H1 (cell line): Measurements from ENCODE around the gene TYK2. TPM values are rescaled to one million over a fixed set of nuclear protein-coding genes. Genes with fewer than 3 reads are reported as not detected.
A peak's percentile ranks its signal among the peaks of the same experiment; 100 is the strongest.

Source experiments
- ATF2 ChIP-seq: IDR thresholded peaks from 2 replicates; pipeline ENCODE4 v1.6.1; 2012; ENCODE audit warnings: low read length, inconsistent platforms
- CTBP2 ChIP-seq: IDR thresholded peaks from 2 replicates; pipeline ENCODE4 v1.7.0; 2011; ENCODE audit warnings: borderline replicate concordance, mild to moderate bottlenecking, moderate library complexity, mixed read lengths, low read length; ENCODE audit not compliant: insufficient read depth, insufficient read length
- CTCF ChIP-seq, 3 experiments: IDR thresholded peaks; 1 replicate in 2 of 3; 2 replicates in 1 of 3; pipeline versions ENCODE4 v1.5.1 to v1.6.1; 2011; ENCODE audit warnings: low read length in 3 of 3, mild to moderate bottlenecking in 3 of 3, inconsistent platforms in 2 of 3, low read depth in 1 of 3, moderate library complexity in 1 of 3; ENCODE audit not compliant: insufficient read depth in 1 of 3; ENCODE audit errors: control extremely low read depth in 1 of 3
- RBBP5 ChIP-seq: IDR thresholded peaks from 2 replicates; pipeline ENCODE4 v1.7.1; 2012; ENCODE audit warnings: low read depth, mild to moderate bottlenecking, inconsistent platforms, low read length, moderate library complexity, borderline replicate concordance
- SUZ12 ChIP-seq: fragments of 200-600 bp; sonication (generic); IDR thresholded peaks from 2 replicates; pipeline ENCODE4 v1.6.1; 2012; ENCODE audit warnings: mild to moderate bottlenecking, inconsistent platforms, low read length, moderate library complexity, mixed read lengths
- polyA plus RNA-seq, 7 experiments: library from polyadenylated mRNA; depleted of rRNA in 3 of 7; stranded (reverse) in 5 of 7; unstranded in 2 of 7; fragments of >200 nt in 5 of 7; fragments of 200-250 nt in 2 of 7; gene quantifications; 1 replicate in 5 of 7; 2 replicates in 1 of 7; 4 replicates in 1 of 7; pipeline versions ENCODE4 v1.2.1 to v1.2.3, GENCODE V29; 2011 to 2013; ENCODE audit warnings: missing spikeins in 2 of 7, mixed read lengths in 2 of 7
- total RNA-seq: library from RNA; stranded (reverse); fragmentation: NEBNext Ultra II Directional; extraction: Animal tissue kit (Norgen Biotek cat#: 25700); gene quantifications from 2 replicates; pipeline ENCODE4 v1.2.1, GENCODE V29; 2021

Gene TYK2
- total and polyA plus RNA-seq, 2 of the 8 experiments (the other 6 are each of a cell fraction or from before 2014, with no cell fraction given) = 32.1 to 40.8 TPM

- peak; percentile 58 to 76 (median 74) for TF ChIP-seq CTCF (IDR thresholded peaks at IDR 0.05; ENCODE audit: control extremely low read depth in 1 of 3, insufficient read depth in 1 of 3, low read depth in 1 of 3, low read length in 3 of 3)
- peak; percentile 76; the same call in 1 of the 2 replicates for TF ChIP-seq ATF2
- no peak for TF ChIP-seq CTBP2
- no peak for TF ChIP-seq SUZ12
- no peak for TF ChIP-seq RBBP5
These were observed 9.5 kb upstream of the TYK2 start (continued) for GRCh38 chr19:10389863-10390262.
